Tibial nerve (tissue), 4 donors: ENCODE data around the gene PPM1F. TPM values are rescaled to one million over a fixed set of nuclear protein-coding genes. Genes with fewer than 3 reads are reported as not detected.

Experiments used
- DNase-seq, 2 donors: peaks; one replicate each; pipeline ENCODE4 v3.0.0-alpha.2; 2019; ENCODE audit warnings: low spot score in 2 of 2
- H3K27ac ChIP-seq, 4 donors: fragments of 200-600 bp; sonication (generic) in 3 of 4; one replicate each; pipeline ENCODE4 v1.5.1; 2017 to 2019; ENCODE audit warnings: mild to moderate bottlenecking in 1 of 4
- H3K27me3 ChIP-seq, 2 donors: fragments of 200-600 bp; sonication (generic) in 1 of 2; one replicate each; pipeline versions ENCODE4 v1.5.1 to v1.6.0; 2017 to 2019
- H3K36me3 ChIP-seq, 3 donors: fragments of 200-600 bp; sonication (generic); one replicate each; pipeline ENCODE4 v1.5.1; 2018 to 2019
- H3K4me1 ChIP-seq, 4 donors: fragments of 200-600 bp; sonication (generic) in 3 of 4; one replicate each; pipeline ENCODE4 v1.5.1; 2017 to 2019
- H3K4me3 ChIP-seq, 4 donors: fragments of 200-600 bp; sonication (generic) in 3 of 4; one replicate each; pipeline ENCODE4 v1.5.1; 2017 to 2019; ENCODE audit warnings: mild to moderate bottlenecking in 1 of 4, moderate library complexity in 1 of 4
- H3K9me3 ChIP-seq, 4 donors: fragments of 200-600 bp; sonication (generic) in 3 of 4; one replicate each; pipeline ENCODE4 v1.5.1; 2017 to 2019
- EP300 ChIP-seq, 2 donors: sonication (generic); formaldehyde crosslinking; IDR thresholded peaks; one replicate each; pipeline ENCODE4 v1.6.1; 2017; ENCODE audit warnings: antibody characterized with exemption in 2 of 2, mild to moderate bottlenecking in 1 of 2
- POLR2A ChIP-seq, 2 donors: fragments of 450-650 bp; IDR thresholded peaks; one replicate each; pipeline ENCODE4 v1.6.1; 2017; ENCODE audit warnings: antibody characterized with exemption in 2 of 2, mild to moderate bottlenecking in 2 of 2, moderate library complexity in 2 of 2
- WGBS, 2 donors: methylation state at CpG; one replicate each; pipeline ENCODE4 v1.1.5; 2018; 5-methylcytosine and 5-hydroxymethylcytosine counted together
- total RNA-seq, 4 donors: library from RNA; depleted of rRNA; stranded (reverse); fragments of >200 nt; gene quantifications; one replicate each; pipeline ENCODE4 v1.1.0, GENCODE V29; 2016
- TF ChIP-seq, protein P1 (sequence below), 5 experiments: fragments of 200-600 bp in 3 of 5; fragments of 450-650 bp in 2 of 5; sonication (generic) in 3 of 5; IDR thresholded peaks; one replicate each; pipeline ENCODE4 v1.5.1; 2016 to 2019; ENCODE audit warnings: antibody characterized with exemption in 5 of 5, mild to moderate bottlenecking in 3 of 5, moderate library complexity in 2 of 5

PPM1F gene
- total RNA-seq, 4 donors from 2014 or later, result 59.4 to 78.3 (median 67.2) TPM

DNA sequence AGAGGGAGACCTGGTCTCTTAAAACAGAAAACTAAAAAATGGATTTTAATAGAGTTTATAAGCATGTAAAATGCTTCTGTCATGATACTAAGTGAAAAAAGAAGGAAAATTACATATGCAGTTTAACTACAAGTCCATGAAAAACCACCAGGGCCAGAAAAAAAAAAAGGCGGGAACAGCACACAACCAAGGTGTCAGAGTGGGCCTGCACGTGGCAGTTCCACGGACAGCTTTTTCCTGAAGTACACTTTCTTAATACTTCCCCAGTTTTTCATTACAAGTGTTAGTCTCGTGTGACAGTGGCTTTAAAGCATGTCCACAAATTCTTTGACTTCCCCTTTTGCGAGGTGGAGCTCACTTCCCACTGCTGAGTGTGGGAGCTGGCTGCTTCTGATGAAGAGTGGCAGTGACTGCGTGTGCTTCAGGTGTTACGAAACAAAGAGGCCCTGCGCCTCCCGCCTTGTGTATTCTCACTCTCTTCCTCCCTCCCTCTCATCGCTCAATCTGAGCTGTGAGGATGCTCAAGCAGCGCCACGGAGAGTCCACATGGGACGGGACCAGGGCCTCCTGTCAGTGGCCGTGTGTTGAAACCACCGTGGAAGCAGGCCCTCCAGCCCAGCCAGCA is 16.4 kb downstream of the PPM1F start:
- TF ChIP-seq, protein P1, sequence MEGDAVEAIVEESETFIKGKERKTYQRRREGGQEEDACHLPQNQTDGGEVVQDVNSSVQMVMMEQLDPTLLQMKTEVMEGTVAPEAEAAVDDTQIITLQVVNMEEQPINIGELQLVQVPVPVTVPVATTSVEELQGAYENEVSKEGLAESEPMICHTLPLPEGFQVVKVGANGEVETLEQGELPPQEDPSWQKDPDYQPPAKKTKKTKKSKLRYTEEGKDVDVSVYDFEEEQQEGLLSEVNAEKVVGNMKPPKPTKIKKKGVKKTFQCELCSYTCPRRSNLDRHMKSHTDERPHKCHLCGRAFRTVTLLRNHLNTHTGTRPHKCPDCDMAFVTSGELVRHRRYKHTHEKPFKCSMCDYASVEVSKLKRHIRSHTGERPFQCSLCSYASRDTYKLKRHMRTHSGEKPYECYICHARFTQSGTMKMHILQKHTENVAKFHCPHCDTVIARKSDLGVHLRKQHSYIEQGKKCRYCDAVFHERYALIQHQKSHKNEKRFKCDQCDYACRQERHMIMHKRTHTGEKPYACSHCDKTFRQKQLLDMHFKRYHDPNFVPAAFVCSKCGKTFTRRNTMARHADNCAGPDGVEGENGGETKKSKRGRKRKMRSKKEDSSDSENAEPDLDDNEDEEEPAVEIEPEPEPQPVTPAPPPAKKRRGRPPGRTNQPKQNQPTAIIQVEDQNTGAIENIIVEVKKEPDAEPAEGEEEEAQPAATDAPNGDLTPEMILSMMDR (IDR thresholded peaks at IDR 0.05), result no peak
- peak in 1 of 2 donors; percentile 49 for TF ChIP-seq EP300 (IDR thresholded peaks at IDR 0.05)

DNA sequence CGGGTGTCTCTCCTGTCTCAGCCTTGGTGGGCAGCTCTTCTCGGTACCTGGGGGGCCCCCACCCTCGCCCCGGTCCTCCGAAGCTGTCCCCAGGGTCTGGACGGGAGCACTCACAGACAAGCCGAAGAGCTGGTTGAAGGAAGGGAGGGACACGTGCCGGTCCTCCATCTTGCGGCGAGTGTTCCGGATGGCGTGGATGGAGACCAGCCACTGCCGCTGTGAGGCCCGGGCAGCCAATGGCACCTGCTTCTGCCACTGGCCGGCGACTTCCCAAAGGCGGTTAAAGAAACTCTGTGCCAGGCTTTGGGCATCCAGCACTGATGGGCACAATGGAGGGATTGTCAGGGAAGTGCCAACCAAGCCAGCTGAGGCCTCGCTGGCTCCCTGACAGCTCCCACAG is 18.7 kb downstream of the PPM1F start:
- WGBS, 2 donors, result 66 to 67% methylated on average over 15 to 19 of the region's 19 CpGs
- H3K9me3 ChIP-seq, result no peaks in the 10 kb centered on the region
- H3K36me3 ChIP-seq, result peaks cover 0 to 61% (median 22%) of the 10 kb centered on the region in 3 donors
- H3K27ac ChIP-seq, result peak overlapping the region in 3 of 4 donors; percentile 21 to 96 (median 95)
- no peaks in the 10 kb centered on the region for H3K27me3 ChIP-seq
- H3K4me3 ChIP-seq, result no peak overlapping the region
- no peak for DNase-seq
- TF ChIP-seq, protein P1 (IDR thresholded peaks at IDR 0.05), result no peak
- TF ChIP-seq POLR2A (IDR thresholded peaks at IDR 0.05), result no peak
- TF ChIP-seq EP300 (IDR thresholded peaks at IDR 0.05), result no peak
- peaks cover 7 to 62% (median 39%) of the 10 kb centered on the region in 4 donors for H3K4me1 ChIP-seq

More for the DNA sequence above, 16.4 kb downstream of the PPM1F start:
- DNase-seq, result peak in 1 of 2 donors; percentile 30
- Histone ChIP-seq H3K9me3 (no peaks in the 10 kb centered on the region), H3K36me3 (peaks cover 0 to 38% (median 15%) of the 10 kb centered on the region in 3 donors), H3K27ac (peak overlapping the region; percentile 84 to 96 (median 94)), H3K4me3 (no peak overlapping the region), H3K27me3 (no peaks in the 10 kb centered on the region), H3K4me1 (peaks cover 11 to 84% (median 57%) of the 10 kb centered on the region in 4 donors)
- 60 to 70% methylated on average over 15 of the region's 15 CpGs for WGBS, 2 donors

DNA sequence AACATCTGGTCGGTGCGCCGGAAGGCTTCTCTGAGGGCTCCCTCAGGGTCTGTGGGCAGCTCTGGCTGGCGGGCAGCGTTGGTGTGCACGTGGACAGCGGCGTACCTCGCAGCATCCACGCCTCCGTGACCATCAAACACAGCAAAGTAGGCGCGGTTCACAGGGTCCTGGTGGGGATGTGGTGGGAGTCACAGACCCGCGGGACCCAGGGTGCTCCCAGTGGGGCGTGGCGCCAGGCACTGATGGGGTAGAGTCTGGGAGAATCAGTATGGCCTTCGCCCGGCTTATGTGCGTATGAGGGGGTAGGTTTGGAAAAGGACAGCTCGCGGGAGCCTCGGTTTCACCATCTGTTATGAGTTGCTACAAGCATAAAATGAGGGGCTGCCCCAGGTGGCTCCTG is 19.2 kb downstream of the PPM1F start:
- H3K4me3 ChIP-seq, result no peak overlapping the region
- H3K36me3 ChIP-seq, result peaks cover 0 to 66% (median 22%) of the 10 kb centered on the region in 3 donors
- WGBS, 2 donors, result 94 to 96% methylated on average over 21 to 22 of the region's 23 CpGs
- peak overlapping the region in 3 of 4 donors; percentile 21 to 96 (median 95) for H3K27ac ChIP-seq
- no peaks in the 10 kb centered on the region for H3K27me3 ChIP-seq
- DNase-seq, result no peak
- TF ChIP-seq, protein P1 (IDR thresholded peaks at IDR 0.05), result no peak
- TF ChIP-seq EP300 (IDR thresholded peaks at IDR 0.05) (no peak), POLR2A (IDR thresholded peaks at IDR 0.05) (no peak)
- H3K4me1 ChIP-seq, result peaks cover 5 to 58% (median 35%) of the 10 kb centered on the region in 4 donors
- H3K9me3 ChIP-seq, result no peaks in the 10 kb centered on the region

DNA sequence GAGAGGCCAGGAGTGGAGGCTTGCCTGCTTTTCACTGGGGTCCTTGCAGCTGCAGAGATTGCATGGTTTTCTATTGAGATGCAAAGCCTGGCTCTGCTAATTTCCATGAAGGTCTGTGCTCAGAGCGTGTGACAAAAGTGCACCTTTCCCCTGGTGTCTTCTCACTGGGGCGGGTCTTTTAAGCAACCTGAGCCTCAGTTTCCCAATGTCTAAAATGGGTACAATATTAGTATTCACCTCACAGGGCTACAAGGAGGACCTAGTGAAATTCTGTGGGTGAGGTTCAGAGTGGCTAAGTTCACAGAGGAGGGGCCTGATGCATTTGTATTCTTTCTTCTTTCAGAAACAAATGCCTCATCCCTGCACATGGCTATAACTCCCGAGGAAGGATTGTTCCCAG is 20.3 kb downstream of the PPM1F start:
- H3K4me3 ChIP-seq, result no peak overlapping the region
- H3K4me1 ChIP-seq, result peaks cover 5 to 51% (median 29%) of the 10 kb centered on the region in 4 donors
- no peak for DNase-seq
- H3K9me3 ChIP-seq, result no peaks in the 10 kb centered on the region
- WGBS, 2 donors, result 88% methylated on average over 3 of the region's 3 CpGs
- peaks cover 0 to 74% (median 22%) of the 10 kb centered on the region in 3 donors for H3K36me3 ChIP-seq
- H3K27me3 ChIP-seq, result no peaks in the 10 kb centered on the region
- peak overlapping the region in 2 of 4 donors; percentile 95 to 96 for H3K27ac ChIP-seq
- TF ChIP-seq EP300 (IDR thresholded peaks at IDR 0.05) (no peak), POLR2A (IDR thresholded peaks at IDR 0.05) (no peak)
- TF ChIP-seq, protein P1 (IDR thresholded peaks at IDR 0.05), result no peak

DNA sequence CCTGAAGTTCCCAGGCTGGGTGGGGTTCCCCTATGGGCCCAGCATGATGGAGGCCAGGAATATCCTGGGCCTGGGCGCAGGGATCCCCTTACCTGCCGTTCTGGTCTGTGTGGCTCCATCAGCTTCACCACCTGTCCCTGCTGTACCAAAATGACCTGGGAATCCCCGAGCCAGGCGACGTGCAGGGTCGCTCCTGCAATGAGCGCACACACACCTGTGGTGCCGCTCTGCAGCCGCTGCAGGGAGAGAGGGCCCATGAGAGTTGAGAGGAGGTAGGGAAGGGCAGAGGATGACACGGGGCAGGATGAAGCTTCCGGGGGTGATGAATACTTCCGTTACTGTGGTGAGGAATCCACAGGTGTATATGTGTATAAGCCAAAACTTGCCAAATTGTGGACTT is 21.6 kb downstream of the PPM1F start:
- whole genome bisulfite sequencing, 2 donors, result 92 to 95% methylated on average over 10 to 12 of the region's 12 CpGs
- H3K4me3 ChIP-seq, result no peak overlapping the region
- DNase-seq, result no peak
- H3K36me3 ChIP-seq, result peaks cover 0 to 86% (median 22%) of the 10 kb centered on the region in 3 donors
- no peaks in the 10 kb centered on the region for H3K27me3 ChIP-seq
- H3K9me3 ChIP-seq, result no peaks in the 10 kb centered on the region
- H3K27ac ChIP-seq, result no peak overlapping the region
- peaks cover 0 to 46% (median 16%) of the 10 kb centered on the region in 4 donors for H3K4me1 ChIP-seq
- TF ChIP-seq POLR2A (IDR thresholded peaks at IDR 0.05) (no peak), EP300 (IDR thresholded peaks at IDR 0.05) (no peak)
- TF ChIP-seq, protein P1 (IDR thresholded peaks at IDR 0.05), result no peak
